GM12878 (cell line): ENCODE results near the gene HERPUD2. TPM values are rescaled to one million over a fixed set of nuclear protein-coding genes. Genes with fewer than 3 reads are reported as not detected.

Source experiments
- BMI1 ChIP-seq: fragments of 450-650 bp; IDR thresholded peaks from 2 replicates; pipeline ENCODE4 v1.6.1; 2016; ENCODE audit warnings: mild to moderate bottlenecking, moderate library complexity, borderline replicate concordance
- CBX5 ChIP-seq: sonication (generic); IDR thresholded peaks from 2 replicates; pipeline ENCODE4 v1.6.1; 2016; ENCODE audit warnings: low read depth, moderate library complexity, mild to moderate bottlenecking, inconsistent platforms
- E2F8 ChIP-seq: fragments of 450-650 bp; IDR thresholded peaks from 2 replicates; pipeline ENCODE4 v1.6.1; 2018; ENCODE audit warnings: mild to moderate bottlenecking, low read depth, moderate library complexity; ENCODE audit not compliant: partially characterized antibody
- EP300 ChIP-seq, 2 experiments: fragments of 150-350 bp in 1 of 2; IDR thresholded peaks; 2 replicates each; pipeline ENCODE4 v1.6.1; 2011 to 2012; ENCODE audit warnings: low read depth in 2 of 2, low read length in 2 of 2, borderline replicate concordance in 1 of 2, improper control_type of control experiment in 1 of 2, inconsistent platforms in 1 of 2; ENCODE audit not compliant: control insufficient read depth in 1 of 2
- MXI1 ChIP-seq: fragments of 150-350 bp; IDR thresholded peaks from 2 replicates; pipeline ENCODE4 v1.6.1; 2011; ENCODE audit warnings: low read depth, mild to moderate bottlenecking, inconsistent platforms, low read length, improper control_type of control experiment
- NFIC ChIP-seq: IDR thresholded peaks from 2 replicates; pipeline ENCODE4 v1.6.1; 2012; ENCODE audit warnings: low read depth, mild to moderate bottlenecking, inconsistent platforms, low read length, moderate library complexity
- NFXL1 ChIP-seq: fragments of 450-650 bp; IDR thresholded peaks from 2 replicates; pipeline ENCODE4 v1.6.1; 2017; ENCODE audit warnings: antibody characterized with exemption, mild to moderate bottlenecking, borderline replicate concordance
- RB1 ChIP-seq: fragments of 450-650 bp; formaldehyde crosslinking; IDR thresholded peaks from 2 replicates; pipeline ENCODE4 v1.6.1; 2017; ENCODE audit warnings: mild to moderate bottlenecking, borderline replicate concordance
- polyA plus RNA-seq, 11 experiments: library from polyadenylated mRNA; depleted of rRNA in 4 of 11; unstranded in 6 of 11; stranded (reverse) in 5 of 11; fragments of >200 nt; fragmentation: Nextera tagmentation in 4 of 11; fragmentation: Illumina TruSeq in 1 of 11; extraction: Ambion mirVana in 4 of 11; extraction: Trizol in 1 of 11; gene quantifications; 1 replicate in 1 of 11; 2 replicates in 10 of 11; pipeline versions ENCODE4 v1.2.1 to v1.2.3, GENCODE V29; 2011 to 2016; ENCODE audit warnings: inconsistent platforms in 2 of 11, missing spikeins in 2 of 11, low read depth in 1 of 11
- total RNA-seq, 4 experiments: library from RNA; depleted of rRNA in 3 of 4; stranded (reverse); fragments of >200 nt in 3 of 4; fragmentation: Illumina TruSeq in 1 of 4; extraction: Trizol in 1 of 4; gene quantifications; 2 replicates each; pipeline versions ENCODE4 v1.2.1 to v1.2.3, GENCODE V29; 2013 to 2021
- TF ChIP-seq, protein P1 (sequence below): IDR thresholded peaks from 2 replicates; pipeline ENCODE4 v1.6.1; 2011; ENCODE audit warnings: borderline replicate concordance, low read depth, mild to moderate bottlenecking, moderate library complexity, mixed read lengths, low read length; ENCODE audit not compliant: insufficient read depth; ENCODE audit errors: extremely low read length
- TF ChIP-seq, protein P2 (sequence below): fragments of 450-650 bp; formaldehyde crosslinking; IDR thresholded peaks from 2 replicates; pipeline ENCODE4 v1.4.0; 2020; ENCODE audit warnings: mild to moderate bottlenecking, moderate library complexity
- TF ChIP-seq, protein P3 (sequence below): IDR thresholded peaks from 2 replicates; pipeline ENCODE4 v1.6.1; 2011; ENCODE audit warnings: mild to moderate bottlenecking, low read depth, low read length, moderate library complexity; ENCODE audit not compliant: insufficient replicate concordance

The HERPUD2 gene
- total and polyA plus RNA-seq, 10 of the 15 experiments (the other 5 are each of a cell fraction or from before 2014, with no cell fraction given): 4.7 to 69.6 (median 13.9) TPM

DNA sequence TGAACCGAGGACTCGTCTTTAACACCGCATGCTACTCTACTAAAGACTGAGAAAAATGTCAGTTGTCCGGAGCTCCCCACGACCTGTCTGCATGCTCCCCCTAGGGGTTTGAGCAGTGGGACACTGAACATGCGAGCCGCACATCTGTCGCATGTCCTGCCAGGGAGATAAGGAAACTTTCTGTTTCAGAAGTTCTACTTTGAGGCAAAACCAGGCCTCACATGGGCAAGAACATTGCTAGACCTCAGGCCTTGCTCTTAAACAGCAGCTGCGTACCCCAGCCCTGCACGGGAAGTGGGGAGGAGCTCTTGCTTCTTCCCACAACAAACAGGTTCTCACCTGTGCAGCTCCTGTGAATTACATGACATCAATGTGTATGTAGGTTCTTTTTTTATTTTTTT is 30.3 kb upstream of the HERPUD2 start (continued):
- TF ChIP-seq RB1: peak; percentile 87; the same call in 1 of the 2 replicates
- TF ChIP-seq, protein P1, sequence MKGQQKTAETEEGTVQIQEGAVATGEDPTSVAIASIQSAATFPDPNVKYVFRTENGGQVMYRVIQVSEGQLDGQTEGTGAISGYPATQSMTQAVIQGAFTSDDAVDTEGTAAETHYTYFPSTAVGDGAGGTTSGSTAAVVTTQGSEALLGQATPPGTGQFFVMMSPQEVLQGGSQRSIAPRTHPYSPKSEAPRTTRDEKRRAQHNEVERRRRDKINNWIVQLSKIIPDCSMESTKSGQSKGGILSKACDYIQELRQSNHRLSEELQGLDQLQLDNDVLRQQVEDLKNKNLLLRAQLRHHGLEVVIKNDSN: no peak
- TF ChIP-seq MXI1: no peak
- TF ChIP-seq, protein P2, sequence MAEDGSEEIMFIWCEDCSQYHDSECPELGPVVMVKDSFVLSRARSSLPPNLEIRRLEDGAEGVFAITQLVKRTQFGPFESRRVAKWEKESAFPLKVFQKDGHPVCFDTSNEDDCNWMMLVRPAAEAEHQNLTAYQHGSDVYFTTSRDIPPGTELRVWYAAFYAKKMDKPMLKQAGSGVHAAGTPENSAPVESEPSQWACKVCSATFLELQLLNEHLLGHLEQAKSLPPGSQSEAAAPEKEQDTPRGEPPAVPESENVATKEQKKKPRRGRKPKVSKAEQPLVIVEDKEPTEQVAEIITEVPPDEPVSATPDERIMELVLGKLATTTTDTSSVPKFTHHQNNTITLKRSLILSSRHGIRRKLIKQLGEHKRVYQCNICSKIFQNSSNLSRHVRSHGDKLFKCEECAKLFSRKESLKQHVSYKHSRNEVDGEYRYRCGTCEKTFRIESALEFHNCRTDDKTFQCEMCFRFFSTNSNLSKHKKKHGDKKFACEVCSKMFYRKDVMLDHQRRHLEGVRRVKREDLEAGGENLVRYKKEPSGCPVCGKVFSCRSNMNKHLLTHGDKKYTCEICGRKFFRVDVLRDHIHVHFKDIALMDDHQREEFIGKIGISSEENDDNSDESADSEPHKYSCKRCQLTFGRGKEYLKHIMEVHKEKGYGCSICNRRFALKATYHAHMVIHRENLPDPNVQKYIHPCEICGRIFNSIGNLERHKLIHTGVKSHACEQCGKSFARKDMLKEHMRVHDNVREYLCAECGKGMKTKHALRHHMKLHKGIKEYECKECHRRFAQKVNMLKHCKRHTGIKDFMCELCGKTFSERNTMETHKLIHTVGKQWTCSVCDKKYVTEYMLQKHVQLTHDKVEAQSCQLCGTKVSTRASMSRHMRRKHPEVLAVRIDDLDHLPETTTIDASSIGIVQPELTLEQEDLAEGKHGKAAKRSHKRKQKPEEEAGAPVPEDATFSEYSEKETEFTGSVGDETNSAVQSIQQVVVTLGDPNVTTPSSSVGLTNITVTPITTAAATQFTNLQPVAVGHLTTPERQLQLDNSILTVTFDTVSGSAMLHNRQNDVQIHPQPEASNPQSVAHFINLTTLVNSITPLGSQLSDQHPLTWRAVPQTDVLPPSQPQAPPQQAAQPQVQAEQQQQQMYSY (CRISPR knock-in tag): no peak
- TF ChIP-seq NFIC: no peak
- peak; percentile 76 to 93 for TF ChIP-seq EP300 (IDR thresholded peaks at IDR 0.05; ENCODE audit: borderline replicate concordance in 1 of 2, control insufficient read depth in 1 of 2, low read depth in 2 of 2, low read length in 2 of 2)
- TF ChIP-seq E2F8: no peak
- TF ChIP-seq NFXL1: no peak
- TF ChIP-seq, protein P3, sequence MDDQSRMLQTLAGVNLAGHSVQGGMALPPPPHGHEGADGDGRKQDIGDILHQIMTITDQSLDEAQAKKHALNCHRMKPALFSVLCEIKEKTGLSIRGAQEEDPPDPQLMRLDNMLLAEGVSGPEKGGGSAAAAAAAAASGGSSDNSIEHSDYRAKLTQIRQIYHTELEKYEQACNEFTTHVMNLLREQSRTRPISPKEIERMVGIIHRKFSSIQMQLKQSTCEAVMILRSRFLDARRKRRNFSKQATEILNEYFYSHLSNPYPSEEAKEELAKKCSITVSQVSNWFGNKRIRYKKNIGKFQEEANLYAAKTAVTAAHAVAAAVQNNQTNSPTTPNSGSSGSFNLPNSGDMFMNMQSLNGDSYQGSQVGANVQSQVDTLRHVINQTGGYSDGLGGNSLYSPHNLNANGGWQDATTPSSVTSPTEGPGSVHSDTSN: no peak
- no peak for TF ChIP-seq CBX5
- no peak for TF ChIP-seq BMI1
